Smooth muscle cell (in vitro differentiated cells): ENCODE results near the gene RAB6C. TPM values are rescaled to one million over a fixed set of nuclear protein-coding genes. Genes with fewer than 3 reads are reported as not detected.
"Not testable (repeated sequence)": the region's sequence is repeated elsewhere in the genome, so short reads cannot be mapped to it uniquely, and the experiment has no call there.

Source experiments
- DNase-seq: peaks from one replicate; lab custom pipeline; 2025; ENCODE audit not compliant: unreplicated experiment; lab: John Stamatoyannopoulos, UW
- H2AFZ ChIP-seq: fragments of 200-600 bp; sonication (generic); 2 replicates; pipeline ENCODE4 v1.6.0; 2016; ENCODE audit warnings: antibody characterized with exemption, low read depth, mild to moderate bottlenecking
- H3F3A ChIP-seq: fragments of 200-600 bp; sonication (generic); 2 replicates; pipeline ENCODE4 v1.6.0; 2017; ENCODE audit warnings: antibody characterized with exemption, low read depth
- H3K27ac ChIP-seq: fragments of 200-600 bp; sonication (generic); 2 replicates; pipeline ENCODE4 v1.5.1; 2016; ENCODE audit warnings: low read depth, mild to moderate bottlenecking
- H3K27me3 ChIP-seq: fragments of 200-600 bp; sonication (generic); 2 replicates; pipeline ENCODE4 v1.6.1; 2016; ENCODE audit warnings: low read depth, mild to moderate bottlenecking
- H3K36me3 ChIP-seq: fragments of 200-600 bp; sonication (generic); 2 replicates; pipeline ENCODE4 v1.5.1; 2016; ENCODE audit warnings: low read depth
- H3K4me1 ChIP-seq: fragments of 200-600 bp; sonication (generic); 2 replicates; pipeline ENCODE4 v1.5.1; 2016; ENCODE audit warnings: low read depth
- H3K4me2 ChIP-seq: fragments of 200-600 bp; sonication (generic); 2 replicates; pipeline ENCODE4 v1.6.0; 2016; ENCODE audit warnings: mild to moderate bottlenecking
- H3K4me3 ChIP-seq: fragments of 200-600 bp; sonication (generic); 2 replicates; pipeline ENCODE4 v1.5.1; 2016; ENCODE audit warnings: mild to moderate bottlenecking
- H3K79me2 ChIP-seq: fragments of 200-600 bp; sonication (generic); 2 replicates; pipeline ENCODE4 v1.6.0; 2016; ENCODE audit warnings: low read depth, mild to moderate bottlenecking
- H3K9ac ChIP-seq: fragments of 200-600 bp; sonication (generic); 2 replicates; pipeline ENCODE4 v1.6.0; 2016; ENCODE audit warnings: low read depth
- H3K9me3 ChIP-seq: fragments of 200-600 bp; sonication (generic); replicated peaks from 2 replicates; pipeline ENCODE4 v1.5.1; 2016; ENCODE audit warnings: low read depth
- H4K20me1 ChIP-seq: fragments of 200-600 bp; sonication (generic); 2 replicates; pipeline ENCODE4 v1.6.0; 2016; ENCODE audit warnings: low read depth
- WGBS: methylation state at CpG from one replicate; pipeline ENCODE4 v1.1.7; 2016; ENCODE audit warnings: low lambda C conversion rate; 5-methylcytosine and 5-hydroxymethylcytosine counted together
- polyA plus RNA-seq: library from polyadenylated mRNA; unstranded; fragments of >200 nt; fragmentation: Nextera tagmentation; extraction: Ambion mirVana; gene quantifications from 2 replicates; pipeline ENCODE4 v1.2.1, GENCODE V29; 2016
- total RNA-seq: library from RNA; depleted of rRNA; stranded (reverse); fragments of >200 nt; gene quantifications from 2 replicates; pipeline ENCODE4 v1.2.3, GENCODE V29; 2014
- TF ChIP-seq, protein P1 (sequence below): fragments of 200-600 bp; sonication (generic); IDR thresholded peaks from 2 replicates; pipeline ENCODE4 v1.5.1; 2017; ENCODE audit warnings: borderline replicate concordance, mild to moderate bottlenecking, antibody characterized with exemption; ENCODE audit not compliant: insufficient read depth, poor library complexity, severe bottlenecking

Gene RAB6C
- total and polyA plus RNA-seq, 2 experiments from 2014 or later = 0.54 TPM; not detected in 1

DNA sequence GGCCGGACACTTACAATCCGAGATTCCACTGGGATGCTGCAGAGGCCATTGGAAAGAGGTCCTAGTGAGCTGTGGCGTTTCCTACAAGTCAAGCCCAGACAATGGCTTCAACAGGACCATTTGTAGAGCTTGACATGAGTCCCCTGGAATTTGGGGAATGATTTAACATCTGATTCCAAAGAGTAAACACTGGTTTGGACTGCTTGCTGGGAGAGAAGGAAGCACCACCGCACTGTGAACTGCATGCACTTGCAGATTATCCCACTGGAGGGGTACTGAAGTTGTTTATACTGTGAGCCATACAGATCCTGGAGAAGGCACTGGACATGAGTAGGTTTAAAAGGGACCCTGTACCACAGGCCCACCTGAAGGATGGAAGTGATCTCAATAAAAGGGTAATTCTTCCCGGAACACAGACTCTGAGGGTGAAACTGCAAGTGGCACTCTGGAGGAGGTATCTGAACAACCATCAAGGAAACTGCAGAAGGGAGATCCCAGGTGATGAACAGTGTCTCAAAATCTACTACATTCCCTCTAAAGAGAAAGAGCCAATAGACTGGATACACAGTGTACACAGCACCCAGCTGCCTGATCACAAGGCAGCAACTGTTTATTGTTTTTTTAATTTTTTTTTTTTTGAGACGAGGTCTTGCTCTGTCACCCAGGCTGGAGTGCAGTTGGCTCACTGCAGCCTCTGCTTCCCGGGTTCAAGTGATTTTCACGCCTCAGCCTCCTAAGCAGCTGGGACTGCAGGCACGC, 4.3 kb upstream of the RAB6C start:
- no peak overlapping the region for H2AFZ ChIP-seq
- no peaks in the 10 kb centered on the region for H3K4me1 ChIP-seq
- no peak overlapping the region for H3K9ac ChIP-seq
- H3K27ac ChIP-seq = no peak overlapping the region
- TF ChIP-seq, protein P1, sequence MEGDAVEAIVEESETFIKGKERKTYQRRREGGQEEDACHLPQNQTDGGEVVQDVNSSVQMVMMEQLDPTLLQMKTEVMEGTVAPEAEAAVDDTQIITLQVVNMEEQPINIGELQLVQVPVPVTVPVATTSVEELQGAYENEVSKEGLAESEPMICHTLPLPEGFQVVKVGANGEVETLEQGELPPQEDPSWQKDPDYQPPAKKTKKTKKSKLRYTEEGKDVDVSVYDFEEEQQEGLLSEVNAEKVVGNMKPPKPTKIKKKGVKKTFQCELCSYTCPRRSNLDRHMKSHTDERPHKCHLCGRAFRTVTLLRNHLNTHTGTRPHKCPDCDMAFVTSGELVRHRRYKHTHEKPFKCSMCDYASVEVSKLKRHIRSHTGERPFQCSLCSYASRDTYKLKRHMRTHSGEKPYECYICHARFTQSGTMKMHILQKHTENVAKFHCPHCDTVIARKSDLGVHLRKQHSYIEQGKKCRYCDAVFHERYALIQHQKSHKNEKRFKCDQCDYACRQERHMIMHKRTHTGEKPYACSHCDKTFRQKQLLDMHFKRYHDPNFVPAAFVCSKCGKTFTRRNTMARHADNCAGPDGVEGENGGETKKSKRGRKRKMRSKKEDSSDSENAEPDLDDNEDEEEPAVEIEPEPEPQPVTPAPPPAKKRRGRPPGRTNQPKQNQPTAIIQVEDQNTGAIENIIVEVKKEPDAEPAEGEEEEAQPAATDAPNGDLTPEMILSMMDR = no peak
- H4K20me1 ChIP-seq = no peaks in the 10 kb centered on the region
- no peak for DNase-seq
- peaks cover 16% of the 10 kb centered on the region for H3K27me3 ChIP-seq
- H3F3A ChIP-seq = no peaks in the 10 kb centered on the region
- H3K79me2 ChIP-seq = no peaks in the 10 kb centered on the region
- no peak overlapping the region for H3K4me3 ChIP-seq
- WGBS = 89% methylated on average over 9 of the region's 9 CpGs
- no peaks in the 10 kb centered on the region for H3K36me3 ChIP-seq
- H3K9me3 ChIP-seq = no peaks in the 10 kb centered on the region
- no peak overlapping the region for H3K4me2 ChIP-seq

DNA sequence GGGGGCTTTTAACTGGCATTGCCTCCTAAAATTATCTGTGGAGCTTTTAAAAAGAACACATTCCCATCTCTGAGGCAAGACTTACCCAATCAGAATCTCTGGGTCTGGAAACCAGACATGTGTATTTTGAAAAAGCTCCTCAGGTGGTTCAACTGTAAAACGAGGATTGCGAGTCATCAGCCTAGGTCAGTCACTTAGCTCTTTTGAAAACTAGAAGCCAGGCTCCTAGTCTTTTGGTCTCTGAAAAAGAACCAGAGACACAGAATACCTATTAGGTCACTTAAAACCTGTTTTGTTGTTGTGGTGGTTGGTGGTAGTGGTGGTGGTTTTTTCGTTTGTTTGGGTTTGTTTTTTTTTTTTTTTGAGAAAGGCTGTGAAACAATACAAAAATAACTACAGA, 2.5 kb upstream of the RAB6C start:
- H3K4me2 ChIP-seq, H4K20me1 ChIP-seq, H3K4me1 ChIP-seq, H3K36me3 ChIP-seq, H3K27ac ChIP-seq, H3K4me3 ChIP-seq, H3K9ac ChIP-seq, DNase-seq, H3K9me3 ChIP-seq, H3K79me2 ChIP-seq, H3F3A ChIP-seq, H2AFZ ChIP-seq: not testable (repeated sequence)
- peaks cover 25% of the 10 kb centered on the region for H3K27me3 ChIP-seq
- 54% methylated on average over 3 of the region's 3 CpGs for WGBS

DNA sequence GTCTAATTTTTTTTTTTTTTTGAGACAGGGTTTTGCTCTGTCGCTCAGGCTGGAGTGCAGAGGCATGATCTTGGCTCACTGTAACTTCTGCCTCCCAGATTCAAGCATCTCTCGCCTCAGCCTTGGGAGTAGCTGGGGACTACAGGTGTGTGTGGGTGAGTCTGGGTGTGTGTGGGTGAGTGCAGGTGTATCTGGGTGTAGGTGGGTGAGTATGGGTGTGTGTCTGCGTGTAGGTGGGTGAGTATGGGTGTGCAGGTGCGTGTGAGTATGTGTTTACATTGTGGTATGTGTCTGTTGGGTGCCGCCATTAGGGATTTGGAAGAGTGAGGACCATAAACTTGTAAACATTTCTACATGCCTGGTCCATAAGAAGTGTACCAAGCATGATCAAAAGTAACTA, 1.5 kb upstream of the RAB6C start:
- Histone ChIP-seq H3K27ac (no peak overlapping the region), H3F3A (no peaks in the 10 kb centered on the region), H4K20me1 (no peaks in the 10 kb centered on the region), H3K36me3 (no peaks in the 10 kb centered on the region), H3K27me3 (peaks cover 32% of the 10 kb centered on the region), H3K9ac (no peak overlapping the region), H3K4me1 (no peaks in the 10 kb centered on the region), H3K4me3 (no peak overlapping the region), H3K79me2 (no peaks in the 10 kb centered on the region), H2AFZ (no peak overlapping the region), H3K9me3 (no peaks in the 10 kb centered on the region), H3K4me2 (no peak overlapping the region)
- DNase-seq = no peak
- 87% methylated on average over 5 of the region's 5 CpGs for WGBS
- TF ChIP-seq, protein P1 = no peak

DNA sequence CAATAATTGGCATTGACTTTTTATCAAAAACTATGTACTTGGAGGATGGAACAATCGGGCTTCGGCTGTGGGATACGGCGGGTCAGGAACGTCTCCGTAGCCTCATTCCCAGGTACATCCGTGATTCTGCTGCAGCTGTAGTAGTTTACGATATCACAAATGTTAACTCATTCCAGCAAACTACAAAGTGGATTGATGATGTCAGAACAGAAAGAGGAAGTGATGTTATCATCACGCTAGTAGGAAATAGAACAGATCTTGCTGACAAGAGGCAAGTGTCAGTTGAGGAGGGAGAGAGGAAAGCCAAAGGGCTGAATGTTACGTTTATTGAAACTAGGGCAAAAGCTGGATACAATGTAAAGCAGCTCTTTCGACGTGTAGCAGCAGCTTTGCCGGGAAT, 780 bp downstream of the RAB6C start:
- H2AFZ ChIP-seq, H3K4me1 ChIP-seq, H3K9me3 ChIP-seq, H3K36me3 ChIP-seq, H3K9ac ChIP-seq, H4K20me1 ChIP-seq, DNase-seq, H3F3A ChIP-seq, H3K27ac ChIP-seq, H3K79me2 ChIP-seq: not testable (repeated sequence)
- H3K4me3 ChIP-seq = peak overlapping the region; percentile 36
- 0% methylated on average over 2 of the region's 13 CpGs for WGBS
- peaks cover 46% of the 10 kb centered on the region for H3K27me3 ChIP-seq
- peak overlapping the region; percentile 64 for H3K4me2 ChIP-seq

DNA sequence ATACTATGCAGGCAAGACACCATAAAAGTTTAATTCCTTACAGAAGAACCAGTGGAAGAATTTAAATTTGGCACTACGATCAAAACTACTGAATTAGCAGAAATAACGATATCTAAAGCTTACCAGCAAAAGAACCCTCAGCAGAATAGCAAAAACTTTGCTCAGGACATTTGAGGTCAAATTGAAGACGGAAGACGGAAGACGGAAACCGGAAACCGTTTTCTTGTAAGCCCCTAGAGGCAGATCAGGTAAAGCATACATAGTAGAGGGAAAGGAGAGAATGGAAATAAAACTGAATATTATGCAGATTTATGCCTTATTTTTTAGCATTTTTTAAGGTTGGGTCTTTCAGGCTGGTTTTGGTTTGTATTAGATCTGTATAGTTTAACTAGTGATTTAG, 2.2 kb downstream of the RAB6C start:
- H3K79me2 ChIP-seq, H3K9me3 ChIP-seq, H4K20me1 ChIP-seq, H3K9ac ChIP-seq, H3K4me1 ChIP-seq, H3K36me3 ChIP-seq, DNase-seq, H3K4me3 ChIP-seq, H3K4me2 ChIP-seq, H3F3A ChIP-seq, H2AFZ ChIP-seq, H3K27ac ChIP-seq: not testable (repeated sequence)
- 76% methylated on average over 7 of the region's 7 CpGs for WGBS
- peaks cover 47% of the 10 kb centered on the region for H3K27me3 ChIP-seq
